Neuron (in vitro differentiated cells): ENCODE measurements around the gene CLEC2D.
"Not testable (repeated sequence)": the region's sequence is repeated elsewhere in the genome, so short reads cannot be mapped to it uniquely, and the experiment has no call there.

Experiments
- H2AFZ ChIP-seq: one replicate; pipeline ENCODE4 v1.6.1; 2013; ENCODE audit warnings: low read depth, mild to moderate bottlenecking, inconsistent platforms, low read length, moderate library complexity
- H3K27me3 ChIP-seq: one replicate; pipeline ENCODE4 v1.6.1; 2013; ENCODE audit warnings: low read length; ENCODE audit not compliant: insufficient read depth
- H3K36me3 ChIP-seq: one replicate; pipeline ENCODE4 v1.6.1; 2013; ENCODE audit warnings: low read length; ENCODE audit not compliant: insufficient read depth
- H3K4me1 ChIP-seq: one replicate; pipeline ENCODE4 v1.6.1; 2013; ENCODE audit warnings: low read length; ENCODE audit not compliant: insufficient read depth
- H3K4me3 ChIP-seq: 2 replicates; pipeline ENCODE4 v1.5.1; 2013; ENCODE audit warnings: mild to moderate bottlenecking, low read length, moderate library complexity
- H3K9me3 ChIP-seq: one replicate; pipeline ENCODE4 v1.6.1; 2013; ENCODE audit warnings: low read length

Gene CLEC2D

GRCh38 chr12:9695661-9696060 is 26.1 kb downstream of the CLEC2D start:
- not testable (repeated sequence) for H3K4me3 ChIP-seq, H3K27me3 ChIP-seq, H2AFZ ChIP-seq, H3K4me1 ChIP-seq, H3K9me3 ChIP-seq
- peaks cover 35% of the 10 kb centered on the region for H3K36me3 ChIP-seq

GRCh38 chr12:9697619-9698018 is 28.1 kb downstream of the CLEC2D start:
- no peak overlapping the region for H3K4me3 ChIP-seq

GRCh38 chr12:9698681-9699080 is 29.2 kb downstream of the CLEC2D start:
- H3K4me3 ChIP-seq = no peak overlapping the region
- no peak overlapping the region for H2AFZ ChIP-seq
- peaks cover 6% of the 10 kb centered on the region for H3K9me3 ChIP-seq
- H3K4me1 ChIP-seq = no peaks in the 10 kb centered on the region
- peaks cover 19% of the 10 kb centered on the region for H3K36me3 ChIP-seq
- H3K27me3 ChIP-seq = no peaks in the 10 kb centered on the region

More at GRCh38 chr12:9697619-9698018, 28.1 kb downstream of the CLEC2D start:
- no peaks in the 10 kb centered on the region for H3K4me1 ChIP-seq
- peaks cover 6% of the 10 kb centered on the region for H3K9me3 ChIP-seq
- H3K36me3 ChIP-seq = peaks cover 21% of the 10 kb centered on the region
- H3K27me3 ChIP-seq = no peaks in the 10 kb centered on the region
- H2AFZ ChIP-seq = no peak overlapping the region

GRCh38 chr12:9699269-9699897 is 29.9 kb downstream of the CLEC2D start:
- Histone ChIP-seq H3K4me1 (no peaks in the 10 kb centered on the region), H2AFZ (no peak overlapping the region), H3K27me3 (no peaks in the 10 kb centered on the region), H3K4me3 (no peak overlapping the region), H3K9me3 (peaks cover 6% of the 10 kb centered on the region), H3K36me3 (peaks cover 16% of the 10 kb centered on the region)

- Histone ChIP-seq H3K27me3 (no peaks in the 10 kb centered on the region), H3K9me3 (peaks cover 5% of the 10 kb centered on the region), H3K4me1 (no peaks in the 10 kb centered on the region), H3K36me3 (peaks cover 9% of the 10 kb centered on the region), H2AFZ (no peak overlapping the region), H3K4me3 (no peak overlapping the region)
Observed at GRCh38 chr12:9699898-9700605, 30.5 kb downstream of the CLEC2D start.

GRCh38 chr12:9700606-9700956 is 31.1 kb downstream of the CLEC2D start:
- Histone ChIP-seq H3K4me1 (no peaks in the 10 kb centered on the region), H3K36me3 (peaks cover 4% of the 10 kb centered on the region), H3K4me3 (no peak overlapping the region), H3K9me3 (peaks cover under 1% of the 10 kb centered on the region), H2AFZ (no peak overlapping the region), H3K27me3 (no peaks in the 10 kb centered on the region)

- Histone ChIP-seq H3K9me3 (no peaks in the 10 kb centered on the region), H3K4me3 (no peak overlapping the region), H2AFZ (no peak overlapping the region), H3K4me1 (no peaks in the 10 kb centered on the region), H3K36me3 (peaks cover under 1% of the 10 kb centered on the region), H3K27me3 (no peaks in the 10 kb centered on the region)
Observed at GRCh38 chr12:9701380-9702154, 32.1 kb downstream of the CLEC2D start.

GRCh38 chr12:9702255-9702654 is 32.7 kb downstream of the CLEC2D start:
- no peaks in the 10 kb centered on the region for H3K4me1 ChIP-seq
- no peak overlapping the region for H3K4me3 ChIP-seq
- H3K9me3 ChIP-seq = no peaks in the 10 kb centered on the region
- H3K36me3 ChIP-seq = no peaks in the 10 kb centered on the region
- no peaks in the 10 kb centered on the region for H3K27me3 ChIP-seq
- no peak overlapping the region for H2AFZ ChIP-seq

GRCh38 chr12:9704561-9704960 is 35.0 kb downstream of the CLEC2D start:
- H3K36me3 ChIP-seq, H3K9me3 ChIP-seq, H2AFZ ChIP-seq, H3K27me3 ChIP-seq, H3K4me1 ChIP-seq, H3K4me3 ChIP-seq: not testable (repeated sequence)

- Histone ChIP-seq H3K9me3 (no peaks in the 10 kb centered on the region), H3K36me3 (no peaks in the 10 kb centered on the region), H3K4me3 (no peak overlapping the region), H3K27me3 (no peaks in the 10 kb centered on the region), H3K4me1 (no peaks in the 10 kb centered on the region), H2AFZ (no peak overlapping the region)
Observed at GRCh38 chr12:9706086-9706685, 36.7 kb downstream of the CLEC2D start.

GRCh38 chr12:9707356-9707755 is 37.8 kb downstream of the CLEC2D start:
- Histone ChIP-seq H3K27me3 (no peaks in the 10 kb centered on the region), H3K9me3 (no peaks in the 10 kb centered on the region), H3K4me1 (no peaks in the 10 kb centered on the region), H3K4me3 (no peak overlapping the region), H2AFZ (no peak overlapping the region), H3K36me3 (no peaks in the 10 kb centered on the region)

- no peaks in the 10 kb centered on the region for H3K9me3 ChIP-seq
- H3K4me3 ChIP-seq = no peak overlapping the region
- H3K27me3 ChIP-seq = no peaks in the 10 kb centered on the region
- H2AFZ ChIP-seq = no peak overlapping the region
- H3K36me3 ChIP-seq = no peaks in the 10 kb centered on the region
- no peaks in the 10 kb centered on the region for H3K4me1 ChIP-seq
Observed at GRCh38 chr12:9707864-9708808, 38.6 kb downstream of the CLEC2D start.
